Effector memory CD4-positive, alpha-beta T cell (primary cell): ENCODE measurements around the gene ASB18.

ENCODE experiments used
- DNase-seq, 3 donors: peaks; one replicate each; pipeline ENCODE4 v3.0.0-alpha.2; 2020
- H3K27ac ChIP-seq: 2 replicates; pipeline ENCODE4 v1.7.0; 2013; ENCODE audit warnings: mild to moderate bottlenecking, low read length, moderate library complexity; ENCODE audit not compliant: insufficient read depth, poor library complexity, severe bottlenecking
- H3K27me3 ChIP-seq: replicated peaks from 2 replicates; pipeline ENCODE4 v1.7.0; 2013; ENCODE audit warnings: mild to moderate bottlenecking, low read length; ENCODE audit not compliant: insufficient read depth, control insufficient read depth, poor library complexity, severe bottlenecking
- H3K36me3 ChIP-seq: 2 replicates; pipeline ENCODE4 v1.7.0; 2013; ENCODE audit warnings: mild to moderate bottlenecking, low read length, moderate library complexity; ENCODE audit not compliant: control insufficient read depth, insufficient read depth
- H3K4me1 ChIP-seq: 2 replicates; pipeline ENCODE4 v1.7.0; 2013; ENCODE audit warnings: low read length, mild to moderate bottlenecking; ENCODE audit not compliant: control insufficient read depth, insufficient read depth, poor library complexity, severe bottlenecking
- H3K4me3 ChIP-seq: 2 replicates; pipeline ENCODE4 v1.7.0; 2013; ENCODE audit warnings: low read length, low read depth, mild to moderate bottlenecking; ENCODE audit not compliant: insufficient read depth, poor library complexity, severe bottlenecking
- H3K9me3 ChIP-seq: 2 replicates; pipeline ENCODE4 v1.7.0; 2013; ENCODE audit warnings: mild to moderate bottlenecking, low read length, moderate library complexity; ENCODE audit not compliant: control insufficient read depth

The ASB18 gene

DNA sequence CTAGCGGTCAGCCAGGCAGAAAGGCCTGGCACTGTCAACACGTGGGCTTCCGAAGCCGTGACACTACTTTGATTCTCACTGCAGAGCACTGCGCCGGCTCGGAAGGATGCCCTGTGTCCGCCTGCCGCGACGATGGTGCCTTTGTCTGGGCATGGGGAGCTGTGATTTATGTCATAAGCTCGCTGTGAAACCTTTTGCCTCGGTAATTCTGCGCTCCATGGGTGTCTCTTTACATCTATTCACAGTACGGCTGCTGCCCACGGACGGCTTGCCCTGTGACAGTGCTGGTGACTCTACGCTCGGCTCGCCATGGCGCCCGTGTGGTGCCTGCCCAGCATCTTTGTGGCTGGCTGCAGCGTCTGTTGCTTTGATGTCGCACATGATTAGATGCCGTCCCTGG is 52.9 kb downstream of the ASB18 start:
- no peak for DNase-seq
- Histone ChIP-seq H3K4me1 (no peaks in the 10 kb centered on the region), H3K4me3 (no peak overlapping the region), H3K36me3 (no peaks in the 10 kb centered on the region), H3K27ac (no peak overlapping the region), H3K27me3 (no peaks in the 10 kb centered on the region), H3K9me3 (no peaks in the 10 kb centered on the region)

GRCh38 chr2:236210536-236210935 is 53.7 kb downstream of the ASB18 start:
- Histone ChIP-seq H3K27me3 (no peaks in the 10 kb centered on the region), H3K36me3 (no peaks in the 10 kb centered on the region), H3K4me1 (no peaks in the 10 kb centered on the region), H3K9me3 (no peaks in the 10 kb centered on the region), H3K4me3 (no peak overlapping the region), H3K27ac (no peak overlapping the region)
- DNase-seq: no peak

DNA sequence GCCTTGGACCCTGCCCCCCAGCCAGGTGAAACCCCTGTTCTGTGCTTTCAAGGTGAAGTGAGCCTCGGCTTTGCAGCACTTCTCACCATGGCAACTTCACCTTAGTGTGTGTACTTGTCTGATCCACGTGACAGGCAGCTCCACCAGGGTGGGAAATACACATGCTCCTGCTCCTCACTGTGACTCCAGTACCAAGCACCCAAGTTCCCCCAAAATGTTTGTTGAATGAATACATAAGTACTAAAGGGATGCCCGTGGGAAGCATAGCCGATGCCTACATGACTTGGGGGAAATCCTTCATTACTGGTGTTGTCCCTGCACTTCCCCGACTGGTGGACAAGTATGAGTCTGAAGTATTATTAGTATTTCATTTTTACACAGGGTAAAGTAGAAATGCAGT is 54.2 kb downstream of the ASB18 start:
- H3K27me3 ChIP-seq: no peaks in the 10 kb centered on the region
- H3K27ac ChIP-seq: no peak overlapping the region
- H3K9me3 ChIP-seq: no peaks in the 10 kb centered on the region
- H3K4me1 ChIP-seq: no peaks in the 10 kb centered on the region
- H3K36me3 ChIP-seq: no peaks in the 10 kb centered on the region
- H3K4me3 ChIP-seq: no peak overlapping the region
- no peak for DNase-seq

- DNase-seq: no peak
- no peaks in the 10 kb centered on the region for H3K9me3 ChIP-seq
- no peaks in the 10 kb centered on the region for H3K4me1 ChIP-seq
- no peak overlapping the region for H3K4me3 ChIP-seq
- H3K27ac ChIP-seq: no peak overlapping the region
- no peaks in the 10 kb centered on the region for H3K36me3 ChIP-seq
- H3K27me3 ChIP-seq: no peaks in the 10 kb centered on the region
These were observed 54.7 kb downstream of the ASB18 start for GRCh38 chr2:236209535-236209934.

DNA sequence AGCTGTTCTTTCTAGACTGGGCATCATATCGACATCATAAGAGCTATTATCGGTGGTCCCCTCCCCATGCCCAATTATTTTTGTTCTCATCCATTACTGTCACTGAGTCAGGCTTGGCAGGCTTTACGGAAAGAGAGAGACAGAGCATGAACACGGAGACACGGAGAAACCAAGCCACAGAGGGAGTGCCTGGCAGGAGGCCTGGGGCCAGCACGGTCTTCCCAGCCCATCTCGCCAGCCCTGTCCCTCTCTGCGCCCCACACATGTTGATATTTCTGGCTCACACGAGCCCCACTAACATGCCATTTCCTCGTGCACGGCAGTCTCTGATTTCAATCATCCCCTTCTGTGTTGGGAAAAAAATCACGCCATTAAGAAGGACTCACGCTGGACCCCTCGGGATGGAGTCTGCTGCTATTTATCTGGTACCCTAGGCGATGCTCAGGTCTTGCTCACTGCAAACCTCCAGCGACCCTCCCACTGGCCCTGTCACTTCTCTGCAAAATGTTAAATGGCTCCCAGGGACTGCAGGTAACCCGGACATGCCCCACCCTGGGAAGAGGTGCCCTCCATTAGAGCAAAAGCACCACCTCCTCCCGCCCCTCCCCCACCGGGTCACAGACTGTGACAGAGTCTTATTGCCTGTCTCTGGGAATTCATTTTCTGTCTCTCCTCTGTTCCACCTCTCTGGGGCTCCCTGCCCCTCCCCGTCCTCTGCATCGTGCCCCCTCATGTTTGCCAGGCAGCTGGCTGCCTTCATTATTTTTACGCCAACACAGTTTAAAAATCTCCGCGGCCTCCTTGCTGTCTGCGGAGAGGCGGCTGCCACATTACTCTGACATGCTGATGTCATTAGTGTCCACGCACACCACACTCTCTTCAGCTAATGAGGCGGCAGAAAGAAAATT is 55.9 kb downstream of the ASB18 start:
- Histone ChIP-seq H3K36me3 (no peaks in the 10 kb centered on the region), H3K27me3 (no peaks in the 10 kb centered on the region), H3K4me1 (no peaks in the 10 kb centered on the region), H3K9me3 (no peaks in the 10 kb centered on the region), H3K4me3 (no peak overlapping the region), H3K27ac (no peak overlapping the region)
- no peak for DNase-seq

- Histone ChIP-seq H3K36me3 (no peaks in the 10 kb centered on the region), H3K27me3 (no peaks in the 10 kb centered on the region), H3K4me1 (no peaks in the 10 kb centered on the region), H3K4me3 (no peak overlapping the region), H3K9me3 (no peaks in the 10 kb centered on the region), H3K27ac (no peak overlapping the region)
- no peak for DNase-seq
These were observed 56.7 kb downstream of the ASB18 start for GRCh38 chr2:236207472-236207871.

- H3K27ac ChIP-seq: no peak overlapping the region
- no peaks in the 10 kb centered on the region for H3K36me3 ChIP-seq
- DNase-seq: no peak
- H3K4me3 ChIP-seq: no peak overlapping the region
- no peaks in the 10 kb centered on the region for H3K4me1 ChIP-seq
- H3K9me3 ChIP-seq: no peaks in the 10 kb centered on the region
- no peaks in the 10 kb centered on the region for H3K27me3 ChIP-seq
These were observed 58.1 kb downstream of the ASB18 start for GRCh38 chr2:236205867-236206645.

- H3K27me3 ChIP-seq: no peaks in the 10 kb centered on the region
These were observed 59.3 kb downstream of the ASB18 start for GRCh38 chr2:236204953-236205352.

GRCh38 chr2:236200378-236200777 is 63.8 kb downstream of the ASB18 start:
- no peak for DNase-seq
- H3K9me3 ChIP-seq: no peaks in the 10 kb centered on the region
- no peaks in the 10 kb centered on the region for H3K36me3 ChIP-seq

More at GRCh38 chr2:236204953-236205352, 59.3 kb downstream of the ASB18 start:
- Histone ChIP-seq H3K36me3 (no peaks in the 10 kb centered on the region), H3K4me1 (no peaks in the 10 kb centered on the region), H3K27ac (no peak overlapping the region), H3K9me3 (no peaks in the 10 kb centered on the region), H3K4me3 (no peak overlapping the region)
- no peak for DNase-seq

DNA sequence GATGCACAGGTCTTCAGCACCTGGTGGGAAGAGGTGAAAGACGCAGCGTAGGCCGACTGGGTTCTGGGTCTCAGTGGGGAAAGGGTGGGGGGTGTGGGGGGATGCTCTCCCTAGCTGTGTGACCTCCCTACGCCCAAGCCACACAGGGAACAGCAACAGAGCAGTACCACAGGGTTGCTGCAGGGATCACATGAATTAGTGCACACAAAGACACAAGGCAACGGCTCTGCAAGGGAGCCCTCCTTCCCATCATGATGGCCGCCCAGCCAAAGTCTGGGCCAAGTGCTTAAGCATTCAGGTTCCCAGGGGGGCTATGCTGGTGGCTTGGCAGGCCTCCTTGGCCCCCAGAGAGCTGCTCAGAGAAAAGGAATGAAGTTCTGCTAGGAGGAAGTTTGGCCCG is 67.8 kb downstream of the ASB18 start:
- H3K27me3 ChIP-seq: no peaks in the 10 kb centered on the region
- no peaks in the 10 kb centered on the region for H3K9me3 ChIP-seq
- H3K4me3 ChIP-seq: no peak overlapping the region
- no peak overlapping the region for H3K27ac ChIP-seq
- DNase-seq: no peak
- no peaks in the 10 kb centered on the region for H3K36me3 ChIP-seq
- no peaks in the 10 kb centered on the region for H3K4me1 ChIP-seq

More at GRCh38 chr2:236200378-236200777, 63.8 kb downstream of the ASB18 start:
- H3K4me1 ChIP-seq: no peaks in the 10 kb centered on the region
- H3K27me3 ChIP-seq: no peaks in the 10 kb centered on the region
- H3K27ac ChIP-seq: no peak overlapping the region
- no peak overlapping the region for H3K4me3 ChIP-seq
